CD8-positive, alpha-beta memory T cell (primary cell): ENCODE data around the gene FOXD2. TPM values are rescaled to one million over a fixed set of nuclear protein-coding genes. Genes with fewer than 3 reads are reported as not detected.

Experiments used
- CTCF ChIA-PET: fragments of 350-600 bp; sonication (Branson Sonifier 250); formaldehyde crosslinking; loops from one replicate; lab custom pipeline; 2021; ENCODE audit warnings: antibody characterized with exemption; lab: Charles Lee
- POLR2A ChIA-PET: fragments of 350-600 bp; sonication (Branson Sonifier 250); formaldehyde crosslinking; loops from one replicate; lab custom pipeline; 2021; ENCODE audit warnings: antibody characterized with exemption; lab: Charles Lee
- DNase-seq, 5 donors: peaks; one replicate each; pipeline versions ENCODE4 v3.0.0 to v3.0.0-alpha.2; 2020 to 2022; ENCODE audit warnings: mixed read lengths in 1 of 5
- H3K27ac ChIP-seq: one replicate; pipeline ENCODE4 v1.7.0; 2013; ENCODE audit warnings: low read depth, mild to moderate bottlenecking, low read length, moderate library complexity
- H3K27me3 ChIP-seq: 2 replicates; pipeline ENCODE4 v1.7.0; 2013; ENCODE audit warnings: low read length, mild to moderate bottlenecking; ENCODE audit not compliant: insufficient read depth, poor library complexity, severe bottlenecking
- H3K36me3 ChIP-seq: 2 replicates; pipeline ENCODE4 v1.7.0; 2013; ENCODE audit warnings: mild to moderate bottlenecking, low read length, moderate library complexity; ENCODE audit not compliant: insufficient read depth
- H3K4me1 ChIP-seq: 2 replicates; pipeline ENCODE4 v1.7.0; 2013; ENCODE audit warnings: mild to moderate bottlenecking, low read length, moderate library complexity; ENCODE audit not compliant: insufficient read depth
- H3K4me3 ChIP-seq: 2 replicates; pipeline ENCODE4 v1.7.0; 2013; ENCODE audit warnings: mild to moderate bottlenecking, low read length
- H3K9me3 ChIP-seq: 2 replicates; pipeline ENCODE4 v1.7.0; 2013; ENCODE audit warnings: mild to moderate bottlenecking, low read length
- H3K27ac Mint-ChIP-seq, 8 donors: one replicate each; pipeline ENCODE4 v1.8.0; 2020 to 2021; ENCODE audit warnings: mixed read lengths in 8 of 8, mild to moderate bottlenecking in 6 of 8, inconsistent platforms in 3 of 8, moderate library complexity in 3 of 8
- H3K27me3 Mint-ChIP-seq, 2 donors: one replicate each; pipeline ENCODE4 v1.8.0; 2020 to 2021; ENCODE audit warnings: mixed read lengths in 2 of 2, mild to moderate bottlenecking in 1 of 2, moderate library complexity in 1 of 2
- H3K36me3 Mint-ChIP-seq, 3 donors: one replicate each; pipeline ENCODE4 v1.8.0; 2020 to 2021; ENCODE audit warnings: mixed read lengths in 3 of 3, inconsistent platforms in 1 of 3, mild to moderate bottlenecking in 1 of 3
- H3K4me1 Mint-ChIP-seq, 3 donors: one replicate each; pipeline ENCODE4 v1.8.0; 2020 to 2021; ENCODE audit warnings: mixed read lengths in 3 of 3, inconsistent platforms in 1 of 3, mild to moderate bottlenecking in 1 of 3
- H3K4me3 Mint-ChIP-seq, 7 donors: one replicate each; pipeline ENCODE4 v1.8.0; 2020 to 2021; ENCODE audit warnings: mixed read lengths in 7 of 7, mild to moderate bottlenecking in 6 of 7, moderate library complexity in 4 of 7, inconsistent platforms in 2 of 7
- H3K9me3 Mint-ChIP-seq, 5 donors: one replicate each; pipeline ENCODE4 v1.8.0; 2020 to 2022; ENCODE audit warnings: mixed read lengths in 5 of 5, mild to moderate bottlenecking in 3 of 5, moderate library complexity in 2 of 5, inconsistent platforms in 1 of 5
- polyA plus RNA-seq: library from polyadenylated mRNA; unstranded; fragments of 300-500 nt; fragmentation: Illumina TruSeq; gene quantifications from one replicate; pipeline ENCODE4 v1.2.3, GENCODE V29; 2021
- total RNA-seq, 2 experiments: library from RNA; stranded (reverse); gene quantifications; one replicate each; pipeline ENCODE4 v1.2.3, GENCODE V29; 2021

Gene FOXD2
- total and polyA plus RNA-seq, 3 experiments from 2014 or later = 0.18 to 0.37 (median 0.22) TPM

DNA sequence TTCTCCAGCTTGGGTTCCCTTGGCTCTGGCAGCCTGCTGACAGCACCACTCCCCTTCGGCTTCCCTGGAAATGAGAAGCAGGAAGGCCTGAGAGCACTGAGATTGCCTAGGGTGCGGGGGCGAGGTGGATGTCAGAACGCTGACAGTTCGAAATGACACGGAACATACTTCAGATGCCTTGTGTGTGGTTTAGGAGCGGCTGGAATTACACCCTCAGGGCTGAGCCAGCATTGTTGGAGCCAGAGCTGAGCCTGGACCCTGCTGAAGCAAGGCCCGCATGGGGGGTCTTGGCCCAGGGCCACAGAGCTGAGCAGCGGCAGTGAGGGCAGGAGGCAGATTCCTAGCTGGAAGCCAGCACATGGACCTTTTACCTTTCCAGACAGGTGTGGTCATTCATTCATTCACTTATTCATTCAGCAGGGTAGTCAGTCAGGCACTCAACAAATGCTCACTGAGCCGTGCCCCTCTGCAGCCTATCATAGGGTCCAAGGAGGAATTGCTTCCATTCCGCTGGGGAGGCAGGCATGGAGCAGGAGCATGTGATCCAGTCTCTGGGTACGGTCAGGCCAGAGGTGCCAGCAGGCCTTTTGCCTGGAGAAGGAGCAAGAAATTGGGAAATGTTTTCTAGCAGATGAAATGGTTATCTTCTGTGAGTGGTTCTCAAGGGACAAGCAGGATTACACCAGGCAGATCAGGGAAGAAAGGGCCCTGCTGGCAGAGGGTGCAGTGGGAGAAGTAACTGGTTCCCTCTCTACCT, 28.4 kb upstream of the FOXD2 start:
- no peak overlapping the region for H3K27ac ChIP-seq
- no peak overlapping the region for H3K27ac Mint-ChIP-seq
- H3K36me3 ChIP-seq = no peaks in the 10 kb centered on the region
- no peak overlapping the region for H3K4me3 Mint-ChIP-seq
- H3K4me1 Mint-ChIP-seq = no peaks in the 10 kb centered on the region
- no peaks in the 10 kb centered on the region for H3K9me3 Mint-ChIP-seq
- no peaks in the 10 kb centered on the region for H3K4me1 ChIP-seq
- no peak overlapping the region for H3K4me3 ChIP-seq
- peaks cover 9 to 18% of the 10 kb centered on the region in 2 donors for H3K27me3 Mint-ChIP-seq
- DNase-seq = no peak
- no peaks in the 10 kb centered on the region for H3K9me3 ChIP-seq
- ChIA-PET CTCF (no interaction called here), POLR2A (no interaction called here)
- peaks cover 0 to 2% (median 0%) of the 10 kb centered on the region in 3 donors for H3K36me3 Mint-ChIP-seq
- no peaks in the 10 kb centered on the region for H3K27me3 ChIP-seq

DNA sequence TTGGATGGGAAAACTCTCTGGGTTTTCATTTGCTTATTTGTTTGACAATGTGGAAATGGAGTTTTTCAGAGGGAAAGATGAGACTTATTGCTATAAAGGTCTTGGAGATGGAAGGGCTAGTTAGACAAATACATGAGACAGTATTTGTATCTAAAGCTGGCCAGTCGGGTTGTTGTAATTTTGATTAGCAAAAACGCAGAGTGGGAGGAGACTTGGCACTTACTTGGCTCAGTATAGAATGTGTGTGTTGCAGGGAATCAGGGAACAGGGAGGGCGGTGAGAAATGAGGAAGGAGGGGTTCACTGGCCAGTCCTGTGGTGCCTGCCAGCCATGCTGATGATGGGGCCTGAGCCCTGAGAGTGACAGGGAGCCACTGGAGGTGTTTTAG, 27.8 kb upstream of the FOXD2 start:
- Mint-ChIP-seq H3K27me3 (peaks cover 14 to 22% of the 10 kb centered on the region in 2 donors), H3K27ac (no peak overlapping the region)

DNA sequence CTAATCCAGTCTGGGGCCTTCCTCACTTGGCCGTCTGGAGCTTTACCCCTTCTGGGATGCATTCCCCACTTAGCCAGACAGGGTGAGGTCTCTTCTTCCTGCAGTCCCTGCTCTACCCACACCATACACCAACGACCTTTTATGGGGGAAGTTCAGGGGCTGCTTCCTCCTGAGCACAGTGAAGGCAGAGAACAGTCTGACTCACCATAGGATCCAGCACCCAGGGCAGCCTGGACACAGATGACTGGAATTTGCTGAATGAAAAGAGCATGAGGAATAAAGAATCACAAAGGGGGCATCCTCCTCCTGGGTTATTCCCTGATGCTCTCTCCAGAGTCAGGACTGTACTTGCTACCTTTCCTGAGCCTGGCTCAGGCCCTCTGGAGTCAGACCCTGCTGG, 26.4 kb upstream of the FOXD2 start:
- peaks cover 0 to 4% (median 2%) of the 10 kb centered on the region in 3 donors for H3K36me3 Mint-ChIP-seq
- peaks cover 0 to 2% (median 1%) of the 10 kb centered on the region in 3 donors for H3K4me1 Mint-ChIP-seq
- CTCF ChIA-PET = no interaction called here
- POLR2A ChIA-PET = no interaction called here
- Histone ChIP-seq H3K27me3 (peaks cover 4% of the 10 kb centered on the region), H3K9me3 (no peaks in the 10 kb centered on the region), H3K27ac (no peak overlapping the region), H3K4me3 (no peak overlapping the region), H3K36me3 (no peaks in the 10 kb centered on the region), H3K4me1 (no peaks in the 10 kb centered on the region)
- no peak overlapping the region for H3K4me3 Mint-ChIP-seq
- H3K9me3 Mint-ChIP-seq = no peaks in the 10 kb centered on the region
- peaks cover 22 to 26% of the 10 kb centered on the region in 2 donors for H3K27me3 Mint-ChIP-seq
- no peak for DNase-seq
- no peak overlapping the region for H3K27ac Mint-ChIP-seq

More for the DNA sequence above, 27.8 kb upstream of the FOXD2 start:
- ChIA-PET CTCF (no interaction called here), POLR2A (no interaction called here)
- H3K27ac ChIP-seq = no peak overlapping the region
- H3K4me3 ChIP-seq = no peak overlapping the region
- no peaks in the 10 kb centered on the region for H3K4me1 ChIP-seq
- no peak for DNase-seq
- no peaks in the 10 kb centered on the region for H3K4me1 Mint-ChIP-seq
- H3K36me3 ChIP-seq = no peaks in the 10 kb centered on the region
- H3K4me3 Mint-ChIP-seq = no peak overlapping the region
- H3K9me3 Mint-ChIP-seq = no peaks in the 10 kb centered on the region
- H3K36me3 Mint-ChIP-seq = peaks cover 0 to 2% (median under 1%) of the 10 kb centered on the region in 3 donors
- no peaks in the 10 kb centered on the region for H3K27me3 ChIP-seq
- no peaks in the 10 kb centered on the region for H3K9me3 ChIP-seq

DNA sequence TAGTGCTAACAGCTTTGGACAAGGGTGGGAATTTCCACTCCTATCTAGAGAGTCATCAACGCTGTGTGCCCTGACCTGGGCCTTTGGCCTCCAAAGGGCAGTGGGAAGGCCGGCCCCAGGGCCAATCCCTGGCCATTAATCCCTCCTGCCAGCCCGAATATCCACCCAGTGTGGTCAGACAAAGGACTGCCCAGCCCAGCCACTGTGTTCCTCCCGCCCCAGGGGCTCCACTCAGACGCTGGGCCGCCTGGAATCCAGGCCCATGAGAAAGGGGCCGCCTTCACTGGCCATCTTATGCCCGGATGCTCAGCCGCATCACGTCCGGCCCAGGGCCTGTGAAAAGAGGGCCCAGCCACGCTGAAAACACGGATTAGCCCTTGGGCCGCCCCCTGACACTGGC, 25.4 kb upstream of the FOXD2 start:
- no peaks in the 10 kb centered on the region for H3K9me3 ChIP-seq
- CTCF ChIA-PET = no interaction called here
- Mint-ChIP-seq H3K27me3 (peaks cover 25 to 31% of the 10 kb centered on the region in 2 donors), H3K27ac (no peak overlapping the region), H3K4me3 (no peak overlapping the region), H3K4me1 (peaks cover 2 to 7% (median 2%) of the 10 kb centered on the region in 3 donors), H3K9me3 (no peaks in the 10 kb centered on the region), H3K36me3 (peaks cover 0 to 4% (median 2%) of the 10 kb centered on the region in 3 donors)
- DNase-seq = no peak
- no peaks in the 10 kb centered on the region for H3K36me3 ChIP-seq
- POLR2A ChIA-PET = no interaction called here
- peaks cover 7% of the 10 kb centered on the region for H3K27me3 ChIP-seq
- no peak overlapping the region for H3K4me3 ChIP-seq
- H3K4me1 ChIP-seq = no peaks in the 10 kb centered on the region
- H3K27ac ChIP-seq = no peak overlapping the region

DNA sequence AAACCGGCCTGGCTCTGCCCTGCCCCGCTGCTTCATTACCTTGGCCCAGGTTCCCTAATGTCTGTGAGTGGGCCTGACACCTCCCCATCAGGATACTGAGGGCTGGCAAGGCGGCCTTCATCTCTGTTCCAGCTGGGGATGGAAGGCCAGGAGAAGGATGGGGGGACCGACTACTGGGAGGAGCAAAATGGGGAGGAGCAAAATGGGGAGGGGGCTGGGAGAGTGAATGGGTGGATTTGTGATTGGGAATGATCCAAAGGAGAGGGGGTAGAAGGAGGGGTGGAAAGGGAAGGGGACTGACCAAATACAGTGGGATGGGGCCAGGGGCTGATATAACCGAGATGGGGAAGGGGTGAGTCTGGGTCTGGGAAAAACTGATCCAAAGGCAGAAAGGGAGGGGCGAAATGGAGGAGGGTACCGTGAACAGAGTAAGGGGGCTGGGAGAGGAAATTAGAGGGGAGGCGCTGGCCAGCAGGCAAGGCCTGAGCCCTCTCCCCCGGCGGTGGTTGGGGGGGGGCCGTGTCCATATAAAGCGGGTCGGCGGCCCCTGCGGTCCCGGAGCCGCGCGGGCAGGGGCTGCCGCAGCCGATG, 22.0 kb upstream of the FOXD2 start, which contains the start of gene FOXE3:
FOXE3 (plus strand) TSS at position 558 of the 591 bp plus-strand sequence; CDS start at position 589, 31 bp downstream.
- Histone ChIP-seq H3K27me3 (peaks cover 10% of the 10 kb centered on the region), H3K4me3 (no peak within 1 kb of the TSS), H3K27ac (no peak within 1 kb of the TSS), H3K36me3 (no peaks in the 10 kb centered on the region), H3K4me1 (no peaks in the 10 kb centered on the region), H3K9me3 (no peaks in the 10 kb centered on the region)
- Mint-ChIP-seq H3K4me3 (peak within 1 kb of the TSS in 6 of 7 donors; percentile 43 to 73 (median 70)), H3K4me1 (peaks cover 5 to 10% (median 7%) of the 10 kb centered on the region in 3 donors), H3K36me3 (peaks cover 0 to 17% (median 0%) of the 10 kb centered on the region in 3 donors), H3K9me3 (peaks cover 0 to 2% (median 0%) of the 10 kb centered on the region in 5 donors), H3K27ac (no peak within 1 kb of the TSS), H3K27me3 (peaks cover 23 to 53% of the 10 kb centered on the region in 2 donors)
- ChIA-PET POLR2A (no interaction called here), CTCF (no interaction called here)
- no peak for DNase-seq

DNA sequence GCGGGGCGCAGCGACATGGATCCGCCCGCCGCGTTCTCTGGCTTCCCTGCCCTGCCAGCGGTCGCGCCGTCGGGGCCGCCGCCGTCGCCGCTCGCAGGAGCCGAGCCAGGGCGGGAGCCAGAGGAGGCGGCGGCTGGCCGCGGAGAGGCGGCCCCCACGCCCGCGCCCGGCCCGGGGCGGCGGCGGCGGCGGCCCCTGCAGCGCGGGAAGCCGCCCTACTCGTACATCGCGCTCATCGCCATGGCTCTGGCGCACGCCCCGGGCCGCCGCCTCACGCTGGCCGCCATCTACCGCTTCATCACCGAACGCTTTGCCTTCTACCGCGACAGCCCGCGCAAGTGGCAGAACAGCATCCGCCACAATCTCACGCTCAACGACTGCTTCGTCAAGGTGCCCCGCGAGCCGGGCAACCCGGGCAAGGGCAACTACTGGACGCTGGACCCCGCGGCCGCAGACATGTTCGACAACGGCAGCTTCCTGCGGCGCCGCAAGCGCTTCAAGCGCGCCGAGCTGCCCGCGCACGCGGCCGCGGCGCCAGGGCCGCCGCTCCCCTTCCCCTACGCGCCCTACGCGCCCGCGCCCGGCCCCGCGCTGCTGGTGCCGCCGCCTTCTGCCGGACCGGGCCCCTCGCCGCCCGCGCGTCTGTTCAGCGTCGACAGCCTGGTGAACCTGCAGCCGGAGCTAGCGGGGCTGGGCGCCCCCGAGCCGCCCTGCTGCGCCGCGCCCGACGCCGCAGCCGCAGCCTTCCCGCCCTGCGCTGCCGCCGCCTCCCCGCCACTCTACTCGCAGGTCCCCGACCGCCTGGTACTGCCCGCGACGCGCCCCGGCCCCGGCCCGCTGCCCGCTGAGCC, 21.3 kb upstream of the FOXD2 start:
- Histone ChIP-seq H3K4me3 (no peak overlapping the region), H3K9me3 (no peaks in the 10 kb centered on the region), H3K27ac (no peak overlapping the region), H3K36me3 (no peaks in the 10 kb centered on the region), H3K27me3 (peaks cover 10% of the 10 kb centered on the region), H3K4me1 (no peaks in the 10 kb centered on the region)
- peaks cover 21 to 56% of the 10 kb centered on the region in 2 donors for H3K27me3 Mint-ChIP-seq
- H3K4me1 Mint-ChIP-seq = peaks cover 5 to 10% (median 7%) of the 10 kb centered on the region in 3 donors
- H3K9me3 Mint-ChIP-seq = peaks cover 0 to 2% (median 0%) of the 10 kb centered on the region in 5 donors
- H3K4me3 Mint-ChIP-seq = peak overlapping the region in 5 of 7 donors; percentile 43 to 73 (median 66)
- ChIA-PET CTCF (interaction anchor here (2.1 kb wide), 1 partner anchor 20 kb away, joined by 8 read pairs; no protein-coding TSS in a partner anchor), POLR2A (interaction anchor here (0.7 kb wide), 1 partner anchor 12 kb away, joined by 4 read pairs; no protein-coding TSS in a partner anchor)
- no peak for DNase-seq
- H3K27ac Mint-ChIP-seq = no peak overlapping the region
- peaks cover 0 to 17% (median 0%) of the 10 kb centered on the region in 3 donors for H3K36me3 Mint-ChIP-seq

DNA sequence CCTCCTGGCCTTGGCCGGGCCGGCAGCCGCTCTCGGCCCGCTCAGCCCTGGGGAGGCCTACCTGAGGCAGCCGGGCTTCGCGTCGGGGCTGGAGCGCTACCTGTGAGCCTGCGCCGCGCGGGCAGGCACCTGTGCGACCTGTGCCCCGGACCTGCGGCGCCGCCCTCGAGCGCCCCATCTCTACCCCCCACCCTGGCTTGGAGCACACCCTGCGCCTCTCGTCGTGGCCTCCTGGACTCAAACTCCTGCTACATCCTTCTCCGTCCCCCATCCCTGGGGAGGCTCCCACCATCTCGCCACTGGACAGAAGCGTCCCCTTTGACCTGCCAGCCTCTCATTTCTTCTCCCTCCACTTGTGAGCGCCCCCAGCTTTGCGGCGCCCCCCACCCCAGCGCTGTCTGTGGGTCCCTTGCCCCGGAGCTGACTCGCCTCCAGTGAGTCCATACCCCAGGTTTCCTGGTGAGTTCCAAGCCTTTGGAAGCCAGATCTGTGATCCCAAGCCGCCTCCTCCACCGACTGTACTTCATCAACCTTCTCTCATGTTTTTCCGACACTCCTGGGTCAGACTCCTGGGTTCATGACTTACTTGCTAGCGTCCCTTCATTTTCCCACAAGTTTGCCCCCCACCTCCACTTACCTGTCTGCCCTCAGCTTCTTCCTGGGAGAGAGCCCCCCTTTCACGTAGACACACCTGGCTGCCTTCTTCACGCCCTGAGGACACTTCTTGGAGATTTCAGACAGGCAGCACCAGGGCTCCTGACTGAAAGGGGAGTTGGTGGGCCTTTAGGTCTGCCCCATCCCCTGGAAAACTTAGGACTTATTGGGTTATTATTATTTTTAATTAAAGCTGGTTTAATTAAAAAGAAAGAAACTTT, 20.4 kb upstream of the FOXD2 start:
- Mint-ChIP-seq H3K27ac (peak overlapping the region in 1 of 8 donors; percentile 40), H3K27me3 (peaks cover 23 to 56% of the 10 kb centered on the region in 2 donors), H3K4me3 (peak overlapping the region in 5 of 7 donors; percentile 43 to 71 (median 52)), H3K36me3 (peaks cover 0 to 17% (median 0%) of the 10 kb centered on the region in 3 donors), H3K4me1 (peaks cover 5 to 10% (median 7%) of the 10 kb centered on the region in 3 donors), H3K9me3 (peaks cover 0 to 2% (median 0%) of the 10 kb centered on the region in 5 donors)
- CTCF ChIA-PET = interaction anchor here (0.9 to 2.1 kb wide), 4 partner anchors 15 to 24 kb away, joined by 3 to 8 read pairs (median 4); partner anchors contain the start of gene FOXD2
- Histone ChIP-seq H3K9me3 (no peaks in the 10 kb centered on the region), H3K27me3 (peaks cover 10% of the 10 kb centered on the region), H3K36me3 (no peaks in the 10 kb centered on the region), H3K4me3 (no peak overlapping the region), H3K4me1 (no peaks in the 10 kb centered on the region), H3K27ac (no peak overlapping the region)
- no peak for DNase-seq
- POLR2A ChIA-PET = interaction anchor here (0.7 kb wide), 1 partner anchor 11 kb away, joined by 4 read pairs; no protein-coding TSS in a partner anchor
